Memory B cell (primary cell): Measurements from ENCODE around the gene SMIM36.

Experiments
- ATAC-seq: fragments of 150-1000 bp; cut with Tn5 transposase; 2 replicates; pipeline ENCODE4 v1.10.0; 2021; ENCODE audit warnings: low read depth, mild to moderate bottlenecking, moderate library complexity
- DNase-seq, 2 donors: peaks; one replicate each; pipeline ENCODE4 v3.0.0; 2022; ENCODE audit warnings: low spot score in 2 of 2
- H3K27ac Mint-ChIP-seq: one replicate; pipeline ENCODE4 v1.8.0; 2022; ENCODE audit warnings: mild to moderate bottlenecking, moderate library complexity, mixed read lengths
- H3K27me3 Mint-ChIP-seq: one replicate; pipeline ENCODE4 v1.8.0; 2022; ENCODE audit warnings: mixed read lengths
- H3K36me3 Mint-ChIP-seq: one replicate; pipeline ENCODE4 v1.8.0; 2022; ENCODE audit warnings: mild to moderate bottlenecking, mixed read lengths
- H3K4me1 Mint-ChIP-seq: one replicate; pipeline ENCODE4 v1.8.0; 2022; ENCODE audit warnings: mixed read lengths
- H3K4me3 Mint-ChIP-seq: one replicate; pipeline ENCODE4 v1.8.0; 2022; ENCODE audit warnings: mild to moderate bottlenecking, moderate library complexity, mixed read lengths
- H3K9me3 Mint-ChIP-seq: one replicate; pipeline ENCODE4 v1.8.0; 2022; ENCODE audit warnings: mixed read lengths

Gene SMIM36

DNA sequence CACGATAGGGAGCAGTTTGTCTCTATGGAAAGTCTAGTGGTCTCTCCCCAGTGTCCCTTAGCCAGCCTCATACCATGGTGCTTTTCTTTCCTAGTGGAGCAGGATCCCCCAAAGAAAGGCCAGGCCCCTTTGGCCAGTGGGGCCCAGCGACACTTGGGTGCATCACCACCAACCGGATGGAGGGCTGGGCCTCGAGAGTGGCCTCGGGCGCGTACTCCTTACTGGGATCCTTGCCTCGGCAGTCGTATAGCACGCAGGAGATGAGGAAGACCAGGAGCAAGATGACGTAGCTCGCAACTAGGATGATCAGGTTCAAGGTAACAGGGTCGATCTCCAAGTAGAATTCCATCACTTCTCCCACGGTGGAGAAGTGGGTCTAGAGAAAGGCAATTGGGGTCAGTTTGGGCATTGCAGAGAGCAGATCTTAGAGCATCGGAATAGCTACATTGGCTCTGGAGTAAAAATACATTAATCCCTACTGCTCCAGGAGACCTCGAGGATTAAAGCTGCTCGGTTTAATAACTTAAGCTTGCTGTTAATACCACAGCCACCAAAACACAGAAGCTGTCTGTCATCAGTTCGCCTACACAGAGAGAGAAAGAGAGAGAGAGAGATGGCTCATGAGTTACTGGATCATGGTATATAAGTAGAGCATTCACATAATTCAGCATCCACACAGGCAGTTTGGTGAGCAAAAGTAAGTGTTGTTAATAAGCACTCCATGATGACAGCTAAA lies at the start of gene SMIM36:
SMIM36 (minus strand) TSS at position 467 of the 736 bp plus-strand sequence.
- Mint-ChIP-seq H3K4me1 (no peaks in the 10 kb centered on the region), H3K9me3 (no peaks in the 10 kb centered on the region), H3K4me3 (no peak within 1 kb of the TSS), H3K36me3 (no peaks in the 10 kb centered on the region), H3K27ac (no peak within 1 kb of the TSS), H3K27me3 (peaks cover 4% of the 10 kb centered on the region)
- no peak for DNase-seq
- ATAC-seq = no peak

DNA sequence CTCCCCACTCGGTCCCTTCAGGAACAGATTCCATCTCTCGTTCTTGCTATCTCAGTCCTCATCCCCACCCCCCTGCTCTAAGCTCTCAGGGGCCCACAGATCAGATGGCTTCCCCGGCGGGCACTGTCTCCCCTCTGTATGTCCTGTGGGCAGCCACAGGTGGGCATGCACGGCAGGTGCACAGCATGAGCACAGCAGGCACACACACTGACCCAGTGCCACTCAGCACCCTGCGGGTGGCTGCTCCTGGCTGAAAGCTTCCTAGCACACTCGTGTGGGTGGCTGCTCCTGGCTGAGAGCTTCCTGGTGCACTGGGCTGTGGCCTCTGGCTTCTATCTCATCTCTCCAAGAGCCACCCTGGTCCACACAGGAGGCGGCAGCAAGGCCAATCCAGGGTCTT lies 44.5 kb upstream of the SMIM36 start:
- no peak overlapping the region for H3K4me3 Mint-ChIP-seq
- ATAC-seq = no peak
- peaks cover 11% of the 10 kb centered on the region for H3K27me3 Mint-ChIP-seq
- H3K9me3 Mint-ChIP-seq = no peaks in the 10 kb centered on the region
- DNase-seq = no peak
- H3K27ac Mint-ChIP-seq = no peak overlapping the region
- H3K36me3 Mint-ChIP-seq = no peaks in the 10 kb centered on the region
- no peaks in the 10 kb centered on the region for H3K4me1 Mint-ChIP-seq

- H3K4me1 Mint-ChIP-seq = peaks cover 5% of the 10 kb centered on the region
These were observed 37.9 kb upstream of the SMIM36 start for GRCh38 chr17:55549140-55549539.

GRCh38 chr17:55546991-55547664 lies 35.9 kb upstream of the SMIM36 start:
- no peak for DNase-seq
- Mint-ChIP-seq H3K4me3 (no peak overlapping the region), H3K9me3 (no peaks in the 10 kb centered on the region), H3K27me3 (peaks cover 17% of the 10 kb centered on the region), H3K4me1 (peaks cover 5% of the 10 kb centered on the region), H3K27ac (no peak overlapping the region), H3K36me3 (peaks cover 1% of the 10 kb centered on the region)
- no peak for ATAC-seq

More at GRCh38 chr17:55549140-55549539, 37.9 kb upstream of the SMIM36 start:
- no peaks in the 10 kb centered on the region for H3K9me3 Mint-ChIP-seq
- no peaks in the 10 kb centered on the region for H3K36me3 Mint-ChIP-seq
- no peak overlapping the region for H3K4me3 Mint-ChIP-seq
- peaks cover 14% of the 10 kb centered on the region for H3K27me3 Mint-ChIP-seq
- DNase-seq = no peak
- no peak overlapping the region for H3K27ac Mint-ChIP-seq
- ATAC-seq = no peak

DNA sequence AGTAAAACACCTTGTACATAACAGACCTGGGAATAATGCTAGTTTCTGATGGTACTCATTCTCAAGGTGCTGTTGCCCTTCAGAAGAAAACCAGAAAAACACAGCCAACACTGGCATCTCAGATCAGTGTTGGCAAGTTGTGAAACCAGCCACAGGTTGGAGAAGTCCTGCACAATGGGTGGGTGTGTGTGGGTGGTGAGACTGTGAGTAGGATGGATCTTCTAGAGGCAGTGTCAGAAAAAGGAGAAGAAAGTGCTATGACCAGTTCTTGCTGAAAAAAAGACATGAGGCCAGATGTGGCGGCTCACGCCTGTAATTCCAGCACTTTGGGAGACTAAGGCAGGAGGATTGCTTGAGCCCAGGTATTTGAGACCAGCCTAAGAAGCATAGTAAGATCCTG lies 35.2 kb upstream of the SMIM36 start:
- no peak for DNase-seq
- Mint-ChIP-seq H3K27ac (no peak overlapping the region), H3K4me3 (no peak overlapping the region), H3K9me3 (no peaks in the 10 kb centered on the region), H3K27me3 (peaks cover 15% of the 10 kb centered on the region), H3K4me1 (peaks cover 5% of the 10 kb centered on the region), H3K36me3 (peaks cover 1% of the 10 kb centered on the region)
- ATAC-seq = no peak

GRCh38 chr17:55545806-55546205 lies 34.6 kb upstream of the SMIM36 start:
- DNase-seq (no peak), ATAC-seq (no peak)
- peaks cover 13% of the 10 kb centered on the region for H3K27me3 Mint-ChIP-seq
- H3K27ac Mint-ChIP-seq = no peak overlapping the region
- H3K4me3 Mint-ChIP-seq = no peak overlapping the region
- no peaks in the 10 kb centered on the region for H3K9me3 Mint-ChIP-seq
- H3K36me3 Mint-ChIP-seq = peaks cover 1% of the 10 kb centered on the region
- peaks cover 5% of the 10 kb centered on the region for H3K4me1 Mint-ChIP-seq

- DNase-seq (no peak), ATAC-seq (no peak)
- Mint-ChIP-seq H3K4me3 (no peak overlapping the region), H3K9me3 (no peaks in the 10 kb centered on the region), H3K27me3 (peaks cover 9% of the 10 kb centered on the region), H3K27ac (no peak overlapping the region), H3K4me1 (peaks cover 2% of the 10 kb centered on the region), H3K36me3 (peaks cover 1% of the 10 kb centered on the region)
These were observed 32.5 kb upstream of the SMIM36 start for GRCh38 chr17:55543709-55544108.

GRCh38 chr17:55540414-55541091 lies 29.3 kb upstream of the SMIM36 start:
- Mint-ChIP-seq H3K4me3 (no peak overlapping the region), H3K27ac (no peak overlapping the region), H3K36me3 (peaks cover 1% of the 10 kb centered on the region), H3K4me1 (no peaks in the 10 kb centered on the region), H3K9me3 (no peaks in the 10 kb centered on the region), H3K27me3 (peaks cover 2% of the 10 kb centered on the region)
- no peak for DNase-seq
- no peak for ATAC-seq

DNA sequence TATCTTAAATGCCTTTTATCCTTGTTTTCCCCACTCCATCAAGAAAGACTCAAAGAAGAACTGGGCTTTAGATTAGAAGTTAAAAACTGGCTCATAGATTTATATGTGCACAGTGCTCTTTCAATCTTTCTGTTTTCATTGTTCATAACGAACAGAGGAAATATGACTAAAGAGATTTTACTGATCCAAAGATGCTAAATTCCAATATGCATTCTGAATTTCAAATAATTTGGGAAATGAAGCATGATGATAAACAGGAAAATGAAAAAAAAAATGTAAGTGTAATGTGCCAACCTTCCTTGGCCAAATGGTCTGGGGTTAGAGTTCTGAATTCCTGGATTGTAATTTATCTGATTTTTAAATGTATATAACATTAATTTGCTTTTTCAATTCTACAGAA lies 25.0 kb upstream of the SMIM36 start:
- no peaks in the 10 kb centered on the region for H3K27me3 Mint-ChIP-seq

GRCh38 chr17:55533608-55534007 lies 22.4 kb upstream of the SMIM36 start:
- no peak for ATAC-seq
- no peak for DNase-seq
- H3K27ac Mint-ChIP-seq = no peak overlapping the region
- no peaks in the 10 kb centered on the region for H3K4me1 Mint-ChIP-seq
- H3K9me3 Mint-ChIP-seq = no peaks in the 10 kb centered on the region
- H3K36me3 Mint-ChIP-seq = no peaks in the 10 kb centered on the region
- no peak overlapping the region for H3K4me3 Mint-ChIP-seq
- no peaks in the 10 kb centered on the region for H3K27me3 Mint-ChIP-seq

More for the DNA sequence above, 25.0 kb upstream of the SMIM36 start:
- no peaks in the 10 kb centered on the region for H3K36me3 Mint-ChIP-seq
- DNase-seq (no peak), ATAC-seq (no peak)
- no peak overlapping the region for H3K4me3 Mint-ChIP-seq
- H3K9me3 Mint-ChIP-seq = no peaks in the 10 kb centered on the region
- H3K27ac Mint-ChIP-seq = no peak overlapping the region
- no peaks in the 10 kb centered on the region for H3K4me1 Mint-ChIP-seq

DNA sequence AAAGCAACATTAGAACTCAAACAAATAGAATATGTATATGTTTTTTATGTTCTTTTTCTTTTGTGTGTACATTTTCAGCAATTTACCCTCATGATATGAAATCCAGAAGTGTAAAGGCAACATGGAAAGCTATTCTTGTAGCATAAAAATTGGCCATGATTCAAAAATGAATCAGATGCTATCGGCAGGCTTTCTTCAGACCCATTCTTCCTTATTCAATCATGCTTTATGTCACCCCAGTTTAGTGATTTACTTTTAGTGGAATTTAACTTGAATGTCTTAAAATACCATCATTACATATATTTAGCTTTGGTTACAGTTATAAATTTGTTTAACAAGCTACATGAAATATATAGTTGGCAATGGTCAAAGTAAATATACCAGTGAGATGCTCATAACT lies 21.4 kb upstream of the SMIM36 start:
- ATAC-seq (no peak), DNase-seq (no peak)
- H3K27me3 Mint-ChIP-seq = peaks cover 1% of the 10 kb centered on the region
- no peaks in the 10 kb centered on the region for H3K36me3 Mint-ChIP-seq
- no peak overlapping the region for H3K4me3 Mint-ChIP-seq
- no peaks in the 10 kb centered on the region for H3K9me3 Mint-ChIP-seq
- no peaks in the 10 kb centered on the region for H3K4me1 Mint-ChIP-seq
- H3K27ac Mint-ChIP-seq = no peak overlapping the region

GRCh38 chr17:55531053-55531728 lies 19.9 kb upstream of the SMIM36 start:
- no peaks in the 10 kb centered on the region for H3K4me1 Mint-ChIP-seq
- H3K4me3 Mint-ChIP-seq = no peak overlapping the region
- no peaks in the 10 kb centered on the region for H3K36me3 Mint-ChIP-seq
- H3K27me3 Mint-ChIP-seq = peaks cover 1% of the 10 kb centered on the region
- no peak overlapping the region for H3K27ac Mint-ChIP-seq
- DNase-seq (no peak), ATAC-seq (no peak)
- no peaks in the 10 kb centered on the region for H3K9me3 Mint-ChIP-seq

- H3K4me1 Mint-ChIP-seq = no peaks in the 10 kb centered on the region
- DNase-seq = no peak
- no peak overlapping the region for H3K27ac Mint-ChIP-seq
- H3K27me3 Mint-ChIP-seq = peaks cover 1% of the 10 kb centered on the region
- ATAC-seq = no peak
- H3K36me3 Mint-ChIP-seq = no peaks in the 10 kb centered on the region
- no peaks in the 10 kb centered on the region for H3K9me3 Mint-ChIP-seq
- no peak overlapping the region for H3K4me3 Mint-ChIP-seq
These were observed 18.8 kb upstream of the SMIM36 start for GRCh38 chr17:55530064-55530463.

DNA sequence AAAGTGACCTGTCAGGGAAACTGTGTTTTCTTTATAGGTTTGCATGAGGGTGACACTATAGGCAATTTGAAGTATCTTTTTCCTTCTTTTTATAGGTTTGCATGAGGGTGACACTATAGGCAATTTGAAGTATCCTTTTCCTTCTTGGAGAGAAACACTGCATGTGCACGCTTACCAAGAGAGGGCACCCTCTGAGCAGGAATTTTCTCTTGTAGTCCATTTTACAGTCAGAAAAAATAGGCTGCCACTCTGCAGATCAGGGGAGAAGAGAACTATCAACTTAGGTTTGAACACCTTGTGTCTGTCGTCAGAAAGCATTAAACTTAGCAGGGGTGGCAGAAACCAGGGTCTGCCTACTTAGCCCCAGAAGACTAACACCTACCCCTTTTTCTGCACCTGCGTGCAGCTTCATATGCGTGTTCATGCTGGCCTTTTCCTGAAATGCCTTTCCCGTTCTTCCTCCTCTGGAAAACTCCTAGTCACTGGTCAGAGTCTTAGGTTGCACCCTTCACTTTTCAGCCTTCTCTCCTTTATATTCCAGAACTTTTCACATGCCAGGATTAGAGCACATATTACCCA lies 16.4 kb upstream of the SMIM36 start:
- no peaks in the 10 kb centered on the region for H3K9me3 Mint-ChIP-seq
- no peak overlapping the region for H3K27ac Mint-ChIP-seq
- H3K27me3 Mint-ChIP-seq = peaks cover 2% of the 10 kb centered on the region
- no peaks in the 10 kb centered on the region for H3K36me3 Mint-ChIP-seq
- no peak for DNase-seq
- H3K4me1 Mint-ChIP-seq = no peaks in the 10 kb centered on the region
- no peak overlapping the region for H3K4me3 Mint-ChIP-seq
- ATAC-seq = no peak
